GM18526 (cell line): ENCODE results near the gene TERF2IP.

ENCODE experiments used
- POLR2A ChIP-seq: IDR thresholded peaks from 3 replicates; pipeline ENCODE4 v1.6.1; 2011; ENCODE audit not compliant: insufficient read length; ENCODE audit errors: extremely low read depth

TERF2IP gene

GRCh38 chr16:75682308-75682707 is 34.7 kb downstream of the TERF2IP start:
- TF ChIP-seq POLR2A: no peak

DNA sequence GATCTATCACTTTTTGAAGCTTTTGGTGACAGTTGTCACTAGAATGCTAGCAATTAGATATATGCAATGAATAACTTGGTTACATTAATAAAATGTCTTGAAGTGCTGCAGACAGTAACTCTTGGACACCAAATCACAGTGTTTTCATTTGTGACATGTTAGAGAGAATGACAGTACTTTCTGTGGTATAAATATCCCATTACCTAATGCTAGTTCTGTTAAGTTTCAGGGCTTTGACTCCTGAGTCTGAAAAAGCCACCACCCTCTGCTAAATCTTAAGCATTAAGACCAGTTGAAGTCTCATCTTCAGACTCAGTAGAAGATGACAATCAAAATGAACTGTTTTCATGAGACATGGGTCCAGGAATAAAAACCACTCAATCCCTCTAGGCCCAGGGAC is 39.8 kb downstream of the TERF2IP start:
- no peak for TF ChIP-seq POLR2A

DNA sequence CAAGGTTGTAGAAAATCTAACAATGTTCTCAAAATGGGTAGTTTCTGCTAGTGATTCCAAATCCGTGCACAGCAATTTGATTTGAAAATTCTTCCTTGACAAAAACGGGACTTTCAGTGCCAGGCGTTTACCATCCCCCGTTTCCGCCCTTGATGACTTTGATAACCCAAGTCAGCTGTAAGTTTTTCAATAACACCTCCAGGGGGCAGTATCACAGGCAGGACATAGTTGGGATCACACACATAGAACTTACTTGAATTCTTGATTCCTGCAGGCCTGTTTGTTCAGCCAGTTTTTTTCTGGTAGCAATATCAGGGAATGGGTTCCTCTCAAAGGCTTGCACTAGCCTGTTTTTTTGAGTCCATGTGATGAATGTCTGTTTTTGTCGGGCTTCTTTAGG is 48.1 kb downstream of the TERF2IP start:
- no peak for TF ChIP-seq POLR2A

DNA sequence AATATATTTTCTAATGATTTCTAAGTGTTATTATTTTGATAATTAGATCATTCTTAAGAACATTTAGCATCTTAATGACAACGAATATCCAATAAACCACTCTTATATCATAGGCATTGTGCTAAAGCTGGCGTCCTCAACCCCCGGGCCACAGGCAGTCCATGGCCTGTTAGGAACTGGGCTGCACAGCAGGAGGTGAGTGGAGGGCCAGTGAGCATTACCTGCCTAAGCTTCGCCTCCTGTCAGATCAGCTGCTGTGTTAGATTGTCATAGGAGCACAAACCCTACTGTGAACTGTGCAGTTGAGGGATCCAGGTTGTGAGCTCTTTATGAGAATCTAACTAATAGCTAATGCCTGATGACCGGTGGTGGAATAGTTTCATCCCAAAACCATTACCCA is 50.0 kb downstream of the TERF2IP start:
- no peak for TF ChIP-seq POLR2A

DNA sequence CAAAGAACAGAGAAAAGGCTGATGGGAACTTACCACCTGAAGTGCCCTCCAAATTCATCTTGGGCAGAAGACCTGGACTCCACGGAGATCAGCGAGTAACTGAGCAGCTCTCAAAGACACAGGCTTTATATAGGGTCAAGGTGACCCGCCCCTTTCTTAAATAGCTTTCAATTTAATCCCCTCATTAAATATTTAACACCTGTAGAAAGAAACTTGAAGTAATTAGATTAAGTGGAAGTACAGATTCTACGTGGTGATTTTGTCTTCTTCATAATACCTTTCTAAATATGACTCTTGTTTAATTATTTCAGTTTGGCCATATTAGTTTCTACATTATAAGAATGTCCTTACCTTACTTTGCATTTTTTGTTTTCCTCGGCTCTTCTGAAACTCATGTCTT is 53.8 kb downstream of the TERF2IP start, which contains the start of gene DUXB:
Gene DUXB, minus strand, starts transcription at position 101 of the 400 bp plus-strand sequence. Its CDS starts 43 bp downstream, at position 58.
- TF ChIP-seq POLR2A: no peak

GRCh38 chr16:75702242-75702641 is 54.7 kb downstream of the TERF2IP start:
- no peak for TF ChIP-seq POLR2A

GRCh38 chr16:75703306-75703705 is 55.7 kb downstream of the TERF2IP start:
- no peak for TF ChIP-seq POLR2A
